Activated CD4-positive, CD25-positive, alpha-beta regulatory T cell treated with anti-CD3 and anti-CD28 coated beads, Interleukin-2, amount 50 U/mL, for 24 hours (primary cell): ENCODE results near the gene CDKN2AIPNL.

Source experiments
- ATAC-seq, 2 donors: fragments of 150-1000 bp; cut with Tn5 transposase; one replicate each; pipeline ENCODE4 v1.10.0; 2021; ENCODE audit warnings: mild to moderate bottlenecking in 1 of 2, moderate library complexity in 1 of 2

The CDKN2AIPNL gene, protein sequence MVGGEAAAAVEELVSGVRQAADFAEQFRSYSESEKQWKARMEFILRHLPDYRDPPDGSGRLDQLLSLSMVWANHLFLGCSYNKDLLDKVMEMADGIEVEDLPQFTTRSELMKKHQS

DNA sequence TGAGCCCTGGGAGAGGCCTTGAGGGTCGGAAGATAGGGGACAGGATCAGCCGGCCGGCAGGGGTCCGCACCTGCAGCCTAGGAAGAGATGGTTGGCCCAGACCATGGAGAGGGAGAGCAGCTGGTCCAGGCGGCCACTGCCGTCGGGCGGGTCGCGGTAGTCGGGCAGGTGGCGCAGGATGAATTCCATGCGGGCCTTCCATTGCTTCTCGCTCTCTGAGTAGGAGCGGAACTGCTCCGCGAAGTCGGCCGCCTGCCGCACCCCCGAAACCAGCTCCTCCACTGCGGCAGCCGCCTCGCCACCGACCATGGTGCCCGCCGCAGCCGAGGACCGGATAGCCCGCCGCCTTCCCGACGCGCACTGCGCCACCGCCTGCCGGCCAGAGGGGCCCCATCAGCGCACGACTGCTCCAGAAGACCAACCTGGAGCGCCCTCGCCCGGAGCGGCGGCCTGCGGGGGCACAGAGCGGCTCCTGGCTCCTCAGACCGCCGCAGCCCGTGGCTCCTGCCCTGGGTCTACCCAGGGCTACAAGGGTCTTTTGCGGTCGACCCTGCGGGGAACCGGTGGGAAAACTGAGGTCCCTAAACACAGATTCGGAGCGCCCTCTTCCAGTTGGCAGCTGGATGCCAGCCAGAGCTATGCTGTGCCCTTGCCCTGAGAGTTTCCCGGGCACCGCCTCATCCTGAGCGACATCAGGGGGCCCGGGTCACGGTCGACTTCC, at the start of gene CDKN2AIPNL:
CDKN2AIPNL (minus strand) TSS at position 336 of the 721 bp plus-strand sequence; CDS start at position 309, 27 bp downstream.
- peak; percentile 100 for ATAC-seq

DNA sequence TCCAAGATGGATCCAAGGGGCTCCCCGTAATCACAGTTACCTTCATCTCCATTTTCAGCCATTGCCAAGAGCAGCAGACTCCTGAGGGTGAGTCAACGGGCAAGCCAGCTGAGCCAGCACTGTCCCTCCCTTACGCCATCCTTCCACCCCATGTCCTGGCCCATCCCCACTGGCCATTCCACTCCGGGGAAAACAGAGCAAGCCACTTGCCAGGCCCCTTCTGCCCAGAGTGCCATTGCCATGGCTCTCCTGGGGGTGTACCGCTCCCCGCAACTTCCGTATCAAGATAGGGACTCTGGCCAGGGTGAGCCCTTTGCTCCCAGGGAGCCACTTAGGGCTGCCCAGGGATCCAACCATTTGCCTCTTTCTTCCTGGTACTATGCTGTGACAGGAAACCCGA, 48.9 kb upstream of the CDKN2AIPNL start:
- ATAC-seq = no peak

DNA sequence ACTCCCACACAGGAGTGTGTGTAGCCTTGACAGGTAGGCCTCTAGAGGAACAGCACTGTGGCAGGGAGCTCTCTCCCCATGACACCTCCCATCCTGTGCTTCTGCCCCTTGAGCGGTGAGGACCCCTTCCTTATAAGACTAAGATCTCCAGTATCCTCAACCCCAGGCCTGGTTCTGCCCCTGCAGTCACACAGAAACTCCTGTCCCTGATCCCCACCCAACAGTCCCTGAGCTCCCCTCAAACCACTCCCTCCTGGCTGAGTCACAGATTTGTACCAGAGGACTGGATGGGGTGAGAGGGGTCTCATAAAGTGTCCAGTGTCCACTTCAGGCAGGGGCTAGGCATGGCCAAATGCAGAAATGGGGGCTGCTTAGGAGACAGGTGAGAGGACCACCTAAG, 47.8 kb upstream of the CDKN2AIPNL start:
- ATAC-seq = no peak

DNA sequence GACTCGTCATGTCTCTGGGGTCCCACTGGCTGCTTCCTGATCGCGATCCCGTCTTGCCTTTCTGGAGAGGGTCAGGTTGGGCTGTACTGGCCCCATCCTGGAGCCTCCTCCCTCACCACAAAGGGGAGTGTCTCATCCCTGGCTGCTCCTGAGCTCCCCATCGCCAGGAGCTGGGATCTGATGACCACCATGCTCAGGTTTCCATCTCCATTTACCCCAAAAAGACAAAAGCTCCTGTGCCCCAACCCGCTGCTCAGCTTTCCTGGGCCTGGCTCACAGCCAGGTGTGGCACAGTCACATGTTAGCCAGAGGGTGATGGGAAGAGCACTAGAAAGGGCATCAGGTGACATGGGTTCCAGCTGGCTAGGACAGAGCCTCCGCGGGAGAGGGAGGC, 47.3 kb upstream of the CDKN2AIPNL start:
- no peak for ATAC-seq

DNA sequence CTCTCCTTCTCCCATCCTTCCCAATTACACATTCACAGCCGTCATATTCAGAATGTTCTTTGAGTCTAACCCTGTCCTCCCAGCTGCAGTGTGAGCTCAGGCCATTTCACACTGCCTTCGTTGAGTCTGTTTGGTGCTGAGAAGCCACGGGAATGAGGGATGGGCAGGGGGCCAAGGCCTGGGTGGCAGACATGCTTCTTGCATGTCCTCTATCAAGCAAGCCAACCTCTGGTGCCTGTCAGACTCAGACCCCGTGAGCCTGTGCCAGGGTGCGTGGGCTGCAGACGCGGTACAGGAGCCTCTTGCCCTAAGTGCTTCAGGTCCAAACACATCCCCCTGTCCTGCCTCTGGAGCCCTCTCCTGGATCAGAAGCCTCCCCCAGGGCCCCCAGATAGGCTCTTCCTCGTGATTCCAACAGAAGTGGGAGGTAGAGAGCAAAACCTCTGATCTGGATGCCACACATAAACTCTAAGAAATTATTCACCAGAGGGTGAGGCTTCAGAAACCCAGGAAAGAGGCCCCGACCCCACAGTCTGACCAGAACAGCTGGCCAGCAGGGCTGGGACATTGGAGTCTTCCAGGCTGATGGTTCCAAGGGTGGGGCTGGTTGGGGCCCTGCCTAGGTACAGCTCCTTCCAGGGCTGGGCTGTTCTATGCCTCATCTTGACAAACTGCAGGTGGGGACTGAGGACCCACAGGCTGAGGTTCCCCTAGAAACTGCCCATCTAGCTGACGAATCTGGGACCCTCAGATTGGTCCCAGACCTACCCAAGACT, 46.7 kb upstream of the CDKN2AIPNL start:
- ATAC-seq = no peak

DNA sequence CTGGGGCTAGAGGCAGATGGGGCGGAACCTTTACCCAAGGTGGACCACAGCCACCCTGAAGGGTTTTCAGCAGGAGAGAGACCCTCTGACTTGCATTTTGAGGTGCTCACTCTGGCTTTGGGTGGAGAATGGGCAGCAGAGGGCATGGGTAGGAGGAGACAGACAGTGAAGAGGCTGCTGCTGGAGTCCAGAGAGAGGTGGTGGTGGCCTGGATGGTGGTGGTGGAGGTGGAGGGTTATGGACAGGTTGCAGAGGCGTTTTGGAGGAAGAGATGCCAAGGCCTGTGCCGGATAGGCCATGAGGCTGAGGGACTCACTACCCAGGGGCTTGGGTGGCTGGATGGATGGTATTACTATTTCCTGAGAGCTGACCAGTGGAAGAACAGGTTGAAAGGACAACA, 46.1 kb upstream of the CDKN2AIPNL start:
- no peak for ATAC-seq

DNA sequence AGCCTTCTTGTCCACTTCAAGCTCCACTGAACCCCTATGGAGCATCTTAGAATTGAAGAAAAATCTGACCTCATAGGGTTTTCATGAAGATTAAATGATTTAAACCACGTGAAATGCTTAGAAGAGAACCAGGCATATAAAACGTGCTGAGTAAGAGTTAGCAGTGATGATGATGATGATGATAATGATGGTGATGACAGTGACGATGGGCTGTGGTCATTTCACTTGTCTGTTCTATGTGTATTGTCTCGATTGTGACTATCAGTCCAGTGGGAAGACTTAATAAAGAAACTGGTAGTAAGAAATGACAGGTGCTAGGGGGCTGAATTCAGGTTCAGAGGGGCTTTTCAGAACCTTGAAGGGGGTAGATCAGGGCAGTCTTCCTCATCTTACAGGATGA, 45.1 kb upstream of the CDKN2AIPNL start:
- no peak for ATAC-seq

DNA sequence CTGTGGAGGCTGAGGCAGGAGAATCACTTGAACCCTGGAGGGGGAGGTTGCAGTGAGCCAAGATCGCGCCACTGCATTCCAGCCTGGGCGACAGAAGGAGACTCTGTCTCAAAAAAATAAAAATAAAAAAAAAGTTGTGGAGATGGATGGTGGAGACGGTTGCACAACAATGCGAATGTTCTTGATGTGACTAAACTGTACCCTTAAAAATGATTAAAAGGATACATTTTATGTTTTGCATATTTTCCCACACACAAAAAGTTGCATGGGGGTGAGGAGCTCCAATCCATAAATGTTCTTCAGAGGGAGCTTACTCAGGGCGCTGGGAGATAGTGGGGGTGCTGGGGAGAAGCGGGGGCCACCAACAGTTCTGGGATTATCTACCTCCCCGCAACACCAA, 43.8 kb upstream of the CDKN2AIPNL start:
- no peak for ATAC-seq

DNA sequence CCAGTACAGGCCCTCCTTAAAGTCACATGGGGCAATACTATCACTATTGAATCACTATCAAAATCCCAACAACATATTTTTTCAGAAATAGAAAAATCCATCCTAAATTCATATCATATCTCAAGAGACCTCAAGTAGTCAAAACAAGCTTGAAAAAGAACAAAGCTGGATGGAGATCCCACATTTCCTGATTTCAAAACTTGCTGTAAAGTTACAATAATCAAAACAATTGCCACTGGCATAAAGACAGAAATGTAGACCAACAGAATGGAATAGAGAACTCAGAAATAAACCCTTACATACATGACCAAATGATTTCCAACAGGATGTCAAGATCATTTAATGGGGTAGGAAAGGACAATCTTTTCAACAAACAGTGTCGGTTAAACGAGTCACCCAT, 41.3 kb upstream of the CDKN2AIPNL start:
- no peak for ATAC-seq

DNA sequence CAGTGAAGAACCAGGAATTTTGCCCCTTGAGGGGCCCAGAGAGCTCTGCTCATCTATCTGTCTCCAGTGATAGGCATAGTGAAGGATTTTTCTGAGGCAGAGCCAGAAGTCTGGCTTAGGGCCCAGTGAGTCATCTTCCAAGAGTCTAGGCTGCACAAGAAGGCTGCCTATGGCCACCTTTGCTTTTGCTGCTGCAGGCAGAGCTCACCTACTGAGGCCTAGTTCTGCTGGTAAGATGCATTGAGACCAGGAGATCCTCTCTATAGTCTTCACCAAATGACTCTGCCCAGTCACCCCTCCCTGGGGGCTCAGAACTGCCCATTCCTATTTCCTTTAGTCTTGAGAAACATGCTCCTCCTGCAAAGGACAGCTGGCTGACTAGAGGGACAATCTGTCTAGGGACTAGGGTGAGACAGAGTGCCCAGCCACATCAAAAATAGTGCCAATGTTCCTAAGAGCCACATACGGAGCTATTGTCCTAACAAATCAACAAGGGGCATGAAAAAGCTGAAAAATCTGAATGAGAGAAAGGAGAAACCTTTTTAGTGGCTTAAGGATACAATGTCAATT, 40.3 kb upstream of the CDKN2AIPNL start:
- no peak for ATAC-seq

DNA sequence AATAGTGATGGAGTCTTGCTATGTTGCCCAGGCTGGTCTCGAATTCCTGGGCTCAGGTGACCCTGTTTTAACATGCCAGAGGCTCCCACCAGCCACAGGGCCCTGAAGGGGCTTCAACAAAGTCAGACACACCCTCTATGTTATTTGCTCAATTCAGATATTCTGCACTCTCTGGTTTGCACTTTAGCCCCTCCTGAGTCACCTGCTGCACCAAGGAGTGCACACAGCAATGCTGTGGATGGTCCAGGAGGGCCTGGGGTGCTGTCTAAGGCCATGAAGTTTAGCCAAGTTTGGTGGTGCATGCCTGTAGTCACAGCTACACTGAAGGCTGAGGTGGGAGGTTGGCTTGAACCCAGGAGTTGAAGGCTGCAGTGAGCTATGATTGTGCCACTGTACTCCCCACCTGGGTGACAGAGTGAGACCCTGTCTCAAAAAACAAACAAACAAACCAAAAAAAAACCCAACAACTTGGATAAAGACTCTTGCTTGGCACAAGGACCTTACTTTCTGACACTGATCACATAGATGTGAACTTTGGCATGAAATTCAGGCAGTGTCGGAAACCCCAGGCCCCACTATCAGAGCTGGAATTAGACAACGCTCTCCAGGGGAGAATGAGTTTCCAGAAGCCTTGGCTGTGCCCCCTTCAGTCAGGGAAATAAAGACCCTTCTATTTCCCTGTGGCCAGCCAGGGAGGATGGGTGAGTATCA, 39.7 kb upstream of the CDKN2AIPNL start:
- ATAC-seq = no peak

DNA sequence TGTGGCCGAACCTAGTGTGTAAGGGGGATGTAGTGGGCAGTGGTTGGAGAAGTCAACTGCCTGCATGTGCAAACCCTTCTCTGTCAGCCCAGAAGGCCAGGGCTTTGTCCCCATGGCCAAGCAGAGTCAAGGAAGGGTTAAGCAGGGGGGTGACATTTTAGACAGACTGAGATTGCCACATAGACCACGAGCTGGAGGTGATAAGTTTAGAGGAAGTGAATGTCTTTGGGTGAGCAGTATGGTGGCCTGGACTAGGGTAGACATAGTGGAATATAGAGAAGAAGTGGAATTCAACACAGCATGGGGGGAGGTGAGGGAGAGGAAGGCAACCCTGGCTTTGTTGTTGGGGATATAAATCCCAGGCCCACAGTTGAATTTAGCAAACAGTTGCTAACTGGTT, 38.7 kb upstream of the CDKN2AIPNL start:
- no peak for ATAC-seq

DNA sequence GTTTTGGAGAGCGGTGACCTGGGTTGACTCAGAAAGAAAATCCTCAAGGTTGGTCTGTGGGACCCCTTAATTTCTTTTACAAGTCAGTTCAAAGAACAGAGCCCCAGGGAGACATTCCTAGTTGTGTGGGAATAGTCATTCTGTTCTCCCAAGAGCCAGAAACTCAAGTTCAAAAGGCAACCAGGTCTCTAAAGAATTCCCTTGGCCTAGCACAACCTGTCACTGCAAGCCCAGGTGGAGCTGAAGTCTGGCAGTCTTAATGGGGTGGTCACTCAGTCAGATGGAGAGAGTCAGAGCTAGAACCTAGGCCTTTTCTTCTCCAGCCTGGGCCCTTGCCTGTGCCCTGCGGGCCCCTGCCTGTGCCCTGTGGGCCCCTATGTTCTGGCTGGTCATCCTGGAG, 37.5 kb upstream of the CDKN2AIPNL start:
- ATAC-seq = no peak

DNA sequence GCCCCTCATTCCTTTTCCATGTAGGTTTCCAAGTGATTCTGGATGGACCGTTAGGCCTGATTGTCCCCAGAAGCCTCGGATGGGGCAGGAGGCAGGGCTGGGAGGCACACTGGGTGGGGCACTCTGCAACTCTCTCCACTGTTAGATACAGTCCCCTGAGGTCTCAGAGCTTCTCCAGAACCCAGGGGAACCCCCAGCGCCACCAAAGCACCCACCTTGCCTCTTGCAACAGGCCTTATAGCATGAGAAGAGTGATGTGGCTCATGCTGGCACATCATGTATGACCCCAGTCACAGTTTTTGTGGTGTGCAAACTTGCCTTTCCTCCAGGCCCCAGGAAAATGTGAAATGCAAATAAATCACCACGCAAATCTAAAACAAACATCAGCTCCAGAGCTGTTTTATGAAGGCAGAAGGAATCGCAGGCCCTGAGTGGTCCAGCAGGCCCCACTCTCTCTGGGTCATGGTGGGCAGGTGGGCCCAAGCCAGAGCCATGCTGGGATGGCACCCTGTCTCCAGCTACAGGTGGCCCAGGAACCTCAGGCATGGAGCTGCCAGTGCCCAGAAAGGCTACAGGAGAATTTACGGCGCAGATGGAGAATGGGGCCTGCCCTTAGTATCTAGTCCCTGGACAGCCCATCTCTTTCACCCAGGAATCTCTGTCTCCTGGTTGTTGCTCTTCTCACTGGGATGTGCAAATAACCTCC, 36.3 kb upstream of the CDKN2AIPNL start:
- ATAC-seq = no peak

DNA sequence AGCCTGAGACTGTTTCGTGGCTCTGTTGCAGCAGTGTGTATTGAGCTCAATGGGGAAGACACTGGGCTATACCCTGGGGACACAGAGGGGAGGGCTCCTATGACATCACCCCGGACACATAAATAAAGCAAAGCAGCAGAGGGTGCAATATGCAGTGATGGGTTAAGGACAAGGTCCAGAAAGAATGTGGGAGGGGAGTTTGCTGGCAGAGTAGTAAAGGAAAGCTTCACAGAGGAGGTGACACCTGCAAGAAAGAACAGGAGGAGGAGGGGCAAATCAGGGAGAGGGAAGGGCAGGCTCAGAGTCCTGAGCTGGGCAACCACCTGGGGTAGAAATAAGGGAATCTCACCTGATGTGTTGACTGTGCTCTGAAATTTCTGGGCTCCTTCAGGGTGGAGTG, 35.3 kb upstream of the CDKN2AIPNL start:
- ATAC-seq = no peak

DNA sequence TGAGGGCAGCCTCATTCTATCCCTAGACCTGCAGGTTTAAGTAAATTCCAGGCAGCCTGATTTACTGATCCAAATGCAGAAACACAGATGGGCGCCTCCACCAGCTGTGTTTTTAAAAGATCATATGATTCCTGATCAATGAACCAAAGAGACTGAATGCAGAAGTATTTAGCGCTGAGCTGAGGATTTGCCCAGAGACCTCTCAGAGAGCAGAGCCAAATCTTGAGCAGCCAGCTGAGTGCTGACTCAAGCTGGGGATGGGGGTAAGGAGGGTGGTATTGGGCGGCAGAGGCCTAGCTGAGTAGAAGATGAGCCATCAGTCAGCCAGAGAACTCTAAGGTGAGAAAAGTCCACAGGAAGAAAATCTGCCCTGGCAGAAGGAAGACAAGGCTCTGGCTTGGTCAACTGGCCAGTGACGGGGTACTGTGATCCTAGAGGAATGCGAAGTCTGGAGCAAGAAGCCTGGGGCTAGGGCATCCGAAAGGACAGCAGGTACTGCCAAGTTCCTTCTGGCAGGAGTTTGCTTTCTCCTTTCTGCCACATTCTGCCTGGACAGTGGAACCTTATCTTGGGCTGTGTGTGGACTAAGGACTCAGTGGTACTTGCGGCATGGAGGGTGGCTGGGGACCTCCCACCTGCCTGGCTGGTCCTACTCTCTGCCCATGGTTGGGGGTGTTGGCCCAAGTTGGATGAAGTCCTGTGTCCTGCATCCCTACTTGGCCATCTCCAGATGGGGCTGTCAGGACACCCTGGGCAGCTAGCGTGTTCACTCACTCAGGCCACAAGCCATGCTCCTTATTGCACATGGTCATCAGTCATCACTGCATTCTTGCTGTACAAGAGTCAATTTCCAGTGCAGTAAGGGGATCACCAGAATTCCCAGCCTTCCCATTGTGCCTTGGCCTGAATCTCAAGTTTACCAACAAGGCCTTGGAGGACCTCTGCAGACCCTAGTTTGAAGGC, 34.5 kb upstream of the CDKN2AIPNL start:
- ATAC-seq = no peak

DNA sequence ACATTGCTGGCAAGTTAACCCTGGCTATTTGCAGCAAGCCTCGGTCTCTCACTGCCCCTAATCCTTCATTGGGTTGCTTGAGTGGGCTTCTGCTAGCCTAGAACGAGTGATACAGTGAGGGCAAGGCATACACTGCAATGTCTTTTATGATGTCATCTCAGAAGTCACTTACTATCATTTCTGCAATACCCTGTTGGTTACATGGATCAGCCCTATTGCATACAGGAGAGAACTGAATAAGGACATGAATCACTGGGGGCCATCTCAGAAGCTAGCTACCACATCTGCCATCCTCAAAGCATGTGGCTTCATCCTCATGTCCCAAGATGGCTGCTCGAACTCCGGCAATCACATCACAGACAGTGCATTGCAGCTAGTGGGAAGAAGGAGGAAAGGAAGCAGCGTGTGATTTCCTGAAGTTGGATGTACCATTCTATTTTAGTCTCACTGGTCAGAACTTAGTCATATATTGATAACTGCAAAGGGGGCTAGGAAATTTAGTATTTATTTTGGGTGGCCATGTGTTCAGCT, 33.3 kb upstream of the CDKN2AIPNL start:
- ATAC-seq = no peak

DNA sequence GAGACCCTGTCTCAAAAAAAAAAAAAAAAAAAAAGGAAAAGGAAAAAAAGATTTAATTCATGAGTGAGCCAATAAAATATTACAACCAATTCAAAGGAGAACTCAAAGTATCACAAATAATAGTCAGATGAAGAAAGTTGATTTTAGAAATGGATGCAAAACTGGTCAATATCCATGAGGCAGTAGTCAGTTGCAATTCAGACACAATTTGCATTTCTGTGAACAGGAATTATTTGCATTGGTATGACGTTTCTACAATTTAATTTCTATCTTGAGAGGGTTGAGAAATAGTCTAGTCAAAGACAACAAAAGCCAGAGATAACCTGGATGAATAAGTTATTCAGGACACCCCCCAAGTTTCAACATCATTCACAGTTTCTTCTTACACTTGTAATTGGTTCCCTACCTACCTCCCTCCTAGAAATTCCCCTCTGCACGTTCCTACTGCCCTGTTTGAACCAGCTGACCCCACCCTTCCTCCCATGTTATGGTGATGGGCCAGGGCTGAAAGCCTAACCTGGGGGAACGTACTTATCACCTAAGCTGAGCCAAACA, 28.6 kb upstream of the CDKN2AIPNL start:
- ATAC-seq = no peak

DNA sequence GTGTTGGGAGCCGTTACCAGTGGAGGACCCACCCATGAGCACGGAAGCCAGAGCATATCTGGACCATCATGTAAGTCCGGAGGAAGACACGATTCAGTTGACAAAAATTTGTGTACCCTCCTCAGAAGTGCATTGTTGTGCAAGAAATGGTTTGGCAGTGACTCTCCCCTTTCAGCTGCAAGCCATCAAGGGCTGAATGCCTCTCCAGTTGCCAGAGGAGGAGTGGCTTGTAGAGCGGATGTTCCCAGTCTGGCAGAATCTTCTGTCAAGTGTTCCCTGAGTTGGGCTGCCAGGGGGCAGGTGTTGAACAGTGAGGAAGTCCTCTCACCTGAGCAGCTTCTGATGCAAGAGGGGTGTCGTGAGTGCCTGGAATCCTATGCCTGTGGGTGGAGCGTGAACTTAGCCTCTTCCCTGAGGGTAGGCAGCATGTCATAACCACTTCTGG, 27.6 kb upstream of the CDKN2AIPNL start:
- no peak for ATAC-seq

DNA sequence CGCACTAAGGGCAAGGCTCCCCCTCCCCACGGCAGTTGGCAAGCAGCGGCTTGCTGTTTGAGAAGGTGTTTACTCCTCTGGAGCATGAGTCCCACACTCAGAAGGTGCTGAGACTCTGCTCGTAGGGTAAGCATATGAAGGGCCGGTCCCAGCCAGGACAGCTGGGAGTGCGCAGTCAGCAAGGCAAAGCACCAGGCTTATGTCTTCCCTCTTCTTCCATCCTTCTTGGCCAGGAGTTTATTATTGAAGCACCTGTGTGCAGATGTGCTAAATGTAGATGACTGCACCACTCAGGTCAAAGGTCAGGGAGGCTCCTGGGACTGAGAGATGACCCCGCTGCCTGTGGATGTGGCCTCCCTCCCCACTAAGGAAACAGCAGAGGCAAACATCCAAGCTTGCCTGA, 27.0 kb upstream of the CDKN2AIPNL start:
- no peak for ATAC-seq
